Naive thymus-derived CD4-positive, alpha-beta T cell (primary cell): ENCODE measurements around the gene GPA33. TPM values are rescaled to one million over a fixed set of nuclear protein-coding genes. Genes with fewer than 3 reads are reported as not detected.
A peak's percentile ranks its signal among the peaks of the same experiment; 100 is the strongest.

Source experiments
- ATAC-seq: fragments of 150-1000 bp; cut with Tn5 transposase; 2 replicates; pipeline ENCODE4 v1.10.0; 2021; ENCODE audit warnings: mild to moderate bottlenecking, moderate library complexity
- CTCF ChIA-PET: fragments of 350-600 bp; sonication (Branson Sonifier 250); formaldehyde crosslinking; loops from one replicate; lab custom pipeline; 2021; ENCODE audit warnings: antibody characterized with exemption; lab: Charles Lee
- POLR2A ChIA-PET: fragments of 350-600 bp; sonication (Branson Sonifier 250); formaldehyde crosslinking; loops from one replicate; lab custom pipeline; 2021; ENCODE audit warnings: antibody characterized with exemption, inconsistent platforms; lab: Charles Lee
- DNase-seq, 9 donors: peaks; one replicate each; pipeline versions ENCODE4 v3.0.0 to v3.0.0-alpha.2; 2020 to 2022; ENCODE audit warnings: mixed read lengths in 1 of 9
- H3K27ac ChIP-seq: one replicate; pipeline ENCODE4 v1.7.0; 2013; ENCODE audit warnings: mild to moderate bottlenecking, low read depth, low read length, moderate library complexity
- H3K27me3 ChIP-seq, 2 donors: one replicate each; pipeline ENCODE4 v1.7.0; 2013; ENCODE audit warnings: low read length in 2 of 2, mild to moderate bottlenecking in 2 of 2, moderate library complexity in 2 of 2; ENCODE audit not compliant: control insufficient read depth in 2 of 2, insufficient read depth in 2 of 2
- H3K36me3 ChIP-seq, 3 experiments: 1 replicate in 2 of 3; 2 replicates in 1 of 3; pipeline ENCODE4 v1.7.0; 2013; ENCODE audit warnings: low read length in 3 of 3, mild to moderate bottlenecking in 3 of 3, moderate library complexity in 1 of 3; ENCODE audit not compliant: insufficient read depth in 3 of 3, control insufficient read depth in 2 of 3
- H3K4me1 ChIP-seq, 2 donors: one replicate each; pipeline ENCODE4 v1.7.0; 2013; ENCODE audit warnings: low read length in 2 of 2, mild to moderate bottlenecking in 2 of 2, moderate library complexity in 1 of 2; ENCODE audit not compliant: control insufficient read depth in 2 of 2, insufficient read depth in 2 of 2
- H3K4me3 ChIP-seq: 2 replicates; pipeline ENCODE4 v1.7.0; 2013; ENCODE audit warnings: mild to moderate bottlenecking, low read length
- H3K9me3 ChIP-seq, 3 experiments: 1 replicate in 2 of 3; 2 replicates in 1 of 3; pipeline ENCODE4 v1.7.0; 2013; ENCODE audit warnings: low read length in 3 of 3; ENCODE audit not compliant: control insufficient read depth in 2 of 3
- H3K27ac Mint-ChIP-seq, 9 donors: one replicate each; pipeline ENCODE4 v1.8.0; 2020 to 2022; ENCODE audit warnings: mixed read lengths in 9 of 9, mild to moderate bottlenecking in 8 of 9, moderate library complexity in 5 of 9, inconsistent platforms in 2 of 9
- H3K27me3 Mint-ChIP-seq, 5 donors: one replicate each; pipeline ENCODE4 v1.8.0; 2021 to 2022; ENCODE audit warnings: mixed read lengths in 5 of 5, mild to moderate bottlenecking in 1 of 5
- H3K36me3 Mint-ChIP-seq, 5 donors: one replicate each; pipeline ENCODE4 v1.8.0; 2020 to 2022; ENCODE audit warnings: mixed read lengths in 5 of 5, mild to moderate bottlenecking in 3 of 5, inconsistent platforms in 1 of 5
- H3K4me1 Mint-ChIP-seq, 7 donors: one replicate each; pipeline ENCODE4 v1.8.0; 2020 to 2022; ENCODE audit warnings: mixed read lengths in 7 of 7, mild to moderate bottlenecking in 3 of 7, inconsistent platforms in 1 of 7
- H3K4me3 Mint-ChIP-seq, 10 donors: one replicate each; pipeline ENCODE4 v1.8.0; 2020 to 2022; ENCODE audit warnings: mild to moderate bottlenecking in 10 of 10, mixed read lengths in 10 of 10, moderate library complexity in 6 of 10, inconsistent platforms in 2 of 10
- H3K9me3 Mint-ChIP-seq, 11 donors: one replicate each; pipeline ENCODE4 v1.8.0; 2020 to 2022; ENCODE audit warnings: mixed read lengths in 11 of 11, mild to moderate bottlenecking in 4 of 11, inconsistent platforms in 1 of 11, moderate library complexity in 1 of 11
- intact Hi-C, 2 donors: fragments of 100-400 bp; cut with micrococcal nuclease; formaldehyde crosslinking; loops; one replicate each; pipeline ENCODE4 v1.15.1; 2023
- polyA plus RNA-seq, 2 donors: library from polyadenylated mRNA; unstranded; fragments of 300-500 nt; fragmentation: Illumina TruSeq; gene quantifications; one replicate each; pipeline ENCODE4 v1.2.3, GENCODE V29; 2021
- total RNA-seq, 6 experiments: library from RNA in 5 of 6; stranded (reverse) in 5 of 6; gene quantifications; 1 replicate in 5 of 6; 2 replicates in 1 of 6; pipeline ENCODE4 v1.2.3 and lab custom pipeline; 2021 to 2026

The GPA33 gene
- total and polyA plus RNA-seq, 7 experiments from 2014 or later: 5.4 to 63.4 (median 31.3) TPM

DNA sequence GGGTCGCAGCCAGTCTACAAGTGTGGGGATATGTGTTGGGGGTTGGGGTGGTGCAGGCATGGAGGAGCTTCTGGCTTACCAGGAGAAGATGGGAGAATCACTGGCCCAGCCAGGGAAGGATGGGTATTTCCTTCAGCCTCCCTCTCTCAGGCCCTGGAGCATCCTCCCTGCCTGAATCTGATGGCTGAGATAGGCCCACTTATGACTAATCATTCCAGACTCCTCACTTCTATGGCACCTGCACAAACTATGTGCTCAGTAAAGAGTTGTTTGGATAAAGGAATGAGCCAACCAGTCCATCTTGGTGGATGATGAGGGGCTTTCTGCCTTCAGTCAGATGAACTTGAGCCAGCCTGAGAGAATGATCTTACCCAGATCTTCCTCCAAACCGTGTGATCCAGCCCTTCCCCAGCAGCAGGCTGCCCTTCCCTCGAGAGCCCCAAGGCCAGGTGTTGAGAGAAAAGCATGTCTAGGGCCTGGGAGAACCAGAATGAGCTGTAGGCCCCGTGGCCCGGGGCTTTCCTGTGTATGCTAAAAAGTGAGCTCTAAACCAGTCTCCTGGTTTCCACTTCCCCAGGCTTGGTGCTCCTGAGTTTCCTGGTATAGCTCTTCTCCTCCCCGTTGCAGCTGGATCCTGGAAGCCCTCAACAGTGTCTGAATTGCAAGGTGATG lies 1.3 kb downstream of the GPA33 start:
- DNase-seq: no peak
- H3K27me3 Mint-ChIP-seq: no peaks in the 10 kb centered on the region
- intact Hi-C loops: loop anchor here in 1 of 2 donors (5.0 kb wide), 1 partner anchor 33 kb away; no protein-coding TSS in a partner anchor
- H3K36me3 Mint-ChIP-seq: peaks cover 0 to 20% (median 15%) of the 10 kb centered on the region in 5 donors
- Histone ChIP-seq H3K27me3 (no peaks in the 10 kb centered on the region), H3K4me3 (peak overlapping the region; percentile 45), H3K4me1 (peaks cover 25 to 36% of the 10 kb centered on the region in 2 donors), H3K27ac (peak overlapping the region; percentile 83), H3K36me3 (no peaks in the 10 kb centered on the region), H3K9me3 (no peaks in the 10 kb centered on the region)
- ChIA-PET POLR2A (interaction anchor here (0.6 to 8.3 kb wide), 7 partner anchors 9 to 131 kb away, joined by 3 to 43 read pairs (median 8); partner anchors contain the start of gene POU2F1), CTCF (interaction anchor here (0.6 to 2.0 kb wide), 5 partner anchors 29 to 359 kb away, joined by 3 to 7 read pairs (median 3); partner anchors contain the start of gene POU2F1)
- peak overlapping the region in 9 of 10 donors; percentile 41 to 93 (median 86) for H3K4me3 Mint-ChIP-seq
- ATAC-seq: no peak
- peaks cover 13 to 71% (median 34%) of the 10 kb centered on the region in 7 donors for H3K4me1 Mint-ChIP-seq
- peak overlapping the region; percentile 53 to 100 (median 100) for H3K27ac Mint-ChIP-seq
- H3K9me3 Mint-ChIP-seq: peaks cover 0 to 5% (median 0%) of the 10 kb centered on the region in 11 donors

GRCh38 chr1:167086768-167087167 lies 3.4 kb downstream of the GPA33 start:
- Mint-ChIP-seq H3K27ac (peak overlapping the region in 7 of 9 donors; percentile 39 to 100 (median 76)), H3K36me3 (peaks cover 2 to 21% (median 16%) of the 10 kb centered on the region in 5 donors), H3K4me1 (peaks cover 0 to 58% (median 35%) of the 10 kb centered on the region in 7 donors), H3K27me3 (peaks cover 0 to 3% (median 0%) of the 10 kb centered on the region in 5 donors), H3K4me3 (peak overlapping the region in 6 of 10 donors; percentile 26 to 56 (median 35)), H3K9me3 (no peaks in the 10 kb centered on the region)
- no peak for DNase-seq
- ChIA-PET POLR2A (interaction anchor here (0.6 to 0.9 kb wide), 2 partner anchors 76 to 134 kb away, joined by 3 to 4 read pairs; partner anchors contain the start of gene POU2F1), CTCF (interaction anchor here (1.4 to 3.3 kb wide), 2 partner anchors 26 to 133 kb away, joined by 6 to 14 read pairs; partner anchors contain the start of gene POU2F1)
- Histone ChIP-seq H3K27ac (no peak overlapping the region), H3K9me3 (no peaks in the 10 kb centered on the region), H3K4me3 (no peak overlapping the region), H3K4me1 (peaks cover 25 to 36% of the 10 kb centered on the region in 2 donors), H3K27me3 (no peaks in the 10 kb centered on the region), H3K36me3 (peaks cover 0 to 2% (median 0%) of the 10 kb centered on the region in 3 experiments)
- ATAC-seq: no peak
- intact Hi-C loops: loop anchor here in 1 of 2 donors (5.0 kb wide), 1 partner anchor 36 kb away; no protein-coding TSS in a partner anchor

DNA sequence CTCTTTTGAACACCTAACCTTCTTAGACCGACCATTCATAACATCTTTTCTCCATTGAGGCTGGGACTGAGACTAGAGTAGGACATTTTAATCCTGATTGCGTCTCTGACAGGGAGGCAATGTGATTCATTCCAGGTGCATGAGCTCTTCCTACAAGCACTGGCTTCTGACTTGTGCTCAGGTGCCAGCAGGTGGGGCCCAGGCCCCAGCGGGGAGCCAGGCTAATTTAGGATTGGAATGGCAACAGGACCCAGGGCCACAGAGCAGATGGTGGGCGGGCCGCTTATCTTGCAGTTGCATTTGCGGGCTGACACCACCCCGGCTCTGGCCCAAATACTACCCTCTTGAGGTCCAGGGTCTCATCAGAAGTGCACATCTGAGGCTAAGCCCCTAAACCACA lies 4.1 kb downstream of the GPA33 start:
- Mint-ChIP-seq H3K4me1 (peaks cover 0 to 56% (median 34%) of the 10 kb centered on the region in 7 donors), H3K4me3 (peak overlapping the region in 4 of 10 donors; percentile 4 to 50 (median 23)), H3K27me3 (peaks cover 0 to 3% (median 0%) of the 10 kb centered on the region in 5 donors), H3K36me3 (peaks cover 2 to 26% (median 16%) of the 10 kb centered on the region in 5 donors), H3K9me3 (no peaks in the 10 kb centered on the region), H3K27ac (peak overlapping the region in 5 of 9 donors; percentile 76 to 100 (median 82))
- Histone ChIP-seq H3K27me3 (no peaks in the 10 kb centered on the region), H3K4me1 (peaks cover 22 to 33% of the 10 kb centered on the region in 2 donors), H3K27ac (no peak overlapping the region), H3K4me3 (no peak overlapping the region), H3K9me3 (no peaks in the 10 kb centered on the region), H3K36me3 (peaks cover 0 to 4% (median 0%) of the 10 kb centered on the region in 3 experiments)
- intact Hi-C loops: loop anchor here in 1 of 2 donors (5.0 kb wide), 1 partner anchor 36 kb away; no protein-coding TSS in a partner anchor
- ATAC-seq: no peak
- POLR2A ChIA-PET: interaction anchor here (1.0 kb wide), 1 partner anchor 32 kb away, joined by 3 read pairs; no protein-coding TSS in a partner anchor
- CTCF ChIA-PET: interaction anchor here (1.4 to 3.3 kb wide), 3 partner anchors 25 to 134 kb away, joined by 6 to 14 read pairs (median 13); partner anchors contain the start of gene POU2F1
- no peak for DNase-seq

GRCh38 chr1:167084757-167085156 lies 5.4 kb downstream of the GPA33 start:
- ATAC-seq: no peak
- peaks cover 0 to 4% (median 0%) of the 10 kb centered on the region in 3 experiments for H3K36me3 ChIP-seq
- peaks cover 10 to 22% of the 10 kb centered on the region in 2 donors for H3K4me1 ChIP-seq
- peaks cover 5 to 51% (median 22%) of the 10 kb centered on the region in 7 donors for H3K4me1 Mint-ChIP-seq
- no peaks in the 10 kb centered on the region for H3K9me3 ChIP-seq
- H3K9me3 Mint-ChIP-seq: no peaks in the 10 kb centered on the region
- ChIA-PET CTCF (interaction anchor here (0.8 to 3.3 kb wide), 6 partner anchors 9 to 36 kb away, joined by 3 to 14 read pairs (median 3); partner anchors contain the start of gene STYXL2), POLR2A (interaction anchor here (1.0 to 1.1 kb wide), 2 partner anchors 12 to 33 kb away, joined by 3 to 4 read pairs; no protein-coding TSS in a partner anchor)
- no peak overlapping the region for H3K27ac ChIP-seq
- H3K4me3 ChIP-seq: no peak overlapping the region
- peaks cover 0 to 12% (median 0%) of the 10 kb centered on the region in 5 donors for H3K27me3 Mint-ChIP-seq
- H3K36me3 Mint-ChIP-seq: peaks cover 0 to 39% (median 16%) of the 10 kb centered on the region in 5 donors
- intact Hi-C loops: loop anchor here in 1 of 2 donors (5.0 kb wide), 1 partner anchor 38 kb away; no protein-coding TSS in a partner anchor
- no peak overlapping the region for H3K4me3 Mint-ChIP-seq
- H3K27ac Mint-ChIP-seq: no peak overlapping the region
- no peaks in the 10 kb centered on the region for H3K27me3 ChIP-seq
- DNase-seq: no peak

DNA sequence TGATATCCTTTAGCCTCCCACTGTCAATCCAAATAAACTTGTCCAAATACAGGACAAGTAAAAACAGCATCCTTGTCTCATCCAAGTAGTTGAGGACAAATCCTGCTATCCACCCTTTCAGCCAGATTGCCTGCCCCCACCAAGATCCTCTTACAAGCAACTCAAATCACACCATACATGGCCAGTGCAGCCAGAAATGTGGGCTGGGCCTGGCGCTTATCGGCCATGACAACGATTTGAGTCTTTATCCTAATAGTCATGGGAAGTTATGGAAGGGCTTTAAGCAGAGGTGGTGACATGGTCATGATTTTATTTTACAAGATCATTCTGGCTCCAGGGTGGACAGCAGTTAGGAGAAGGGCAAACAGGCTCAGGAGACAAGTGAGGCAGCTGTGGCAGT lies 6.3 kb downstream of the GPA33 start:
- no peaks in the 10 kb centered on the region for H3K9me3 ChIP-seq
- CTCF ChIA-PET: interaction anchor here (1.1 to 3.3 kb wide), 4 partner anchors 17 to 37 kb away, joined by 3 to 14 read pairs (median 8); no protein-coding TSS in a partner anchor

More for the DNA sequence above, 6.3 kb downstream of the GPA33 start:
- no peak overlapping the region for H3K4me3 Mint-ChIP-seq
- peaks cover under 1 to 42% (median 15%) of the 10 kb centered on the region in 7 donors for H3K4me1 Mint-ChIP-seq
- intact Hi-C loops: no loop called here
- no peak overlapping the region for H3K27ac Mint-ChIP-seq
- H3K36me3 ChIP-seq: peaks cover 0 to 4% (median 0%) of the 10 kb centered on the region in 3 experiments
- no peak for DNase-seq
- H3K27me3 ChIP-seq: no peaks in the 10 kb centered on the region
- H3K27ac ChIP-seq: no peak overlapping the region
- H3K4me1 ChIP-seq: peaks cover 1 to 13% of the 10 kb centered on the region in 2 donors
- H3K27me3 Mint-ChIP-seq: peaks cover 0 to 12% (median 0%) of the 10 kb centered on the region in 5 donors
- no peak overlapping the region for H3K4me3 ChIP-seq
- peaks cover 0 to 35% (median 11%) of the 10 kb centered on the region in 5 donors for H3K36me3 Mint-ChIP-seq
- H3K9me3 Mint-ChIP-seq: no peaks in the 10 kb centered on the region
- ATAC-seq: no peak
- POLR2A ChIA-PET: interaction anchor here (0.6 kb wide), 1 partner anchor 15 kb away, joined by 3 read pairs; no protein-coding TSS in a partner anchor
